H9 (cell line): ENCODE results near the gene SDK2. TPM values are rescaled to one million over a fixed set of nuclear protein-coding genes. Genes with fewer than 3 reads are reported as not detected.

Source experiments
- DNase-seq: peaks from one replicate; pipeline ENCODE4 v3.0.0-alpha.2; 2017
- H2AFZ ChIP-seq: one replicate; pipeline ENCODE4 v1.6.1; 2013; ENCODE audit warnings: mild to moderate bottlenecking, low read length, control low read depth, moderate library complexity
- H2AK5ac ChIP-seq: 2 replicates; pipeline ENCODE4 v1.6.1; 2013; ENCODE audit warnings: low read length, control low read depth, mixed read lengths; ENCODE audit not compliant: insufficient read length
- H2BK120ac ChIP-seq: one replicate; pipeline ENCODE4 v1.6.1; 2013; ENCODE audit warnings: low read depth, mild to moderate bottlenecking, low read length, control low read depth, inconsistent platforms; ENCODE audit not compliant: poor library complexity, severe bottlenecking
- H2BK12ac ChIP-seq: 2 replicates; pipeline ENCODE4 v1.6.1; 2013; ENCODE audit warnings: low read length, control low read depth, mixed read lengths, low read depth; ENCODE audit not compliant: insufficient read length
- H2BK15ac ChIP-seq: 2 replicates; pipeline ENCODE4 v1.6.1; 2013; ENCODE audit warnings: low read depth, low read length, control low read depth
- H2BK20ac ChIP-seq: one replicate; pipeline ENCODE4 v1.6.1; 2013; ENCODE audit warnings: low read depth, mild to moderate bottlenecking, low read length, control low read depth, inconsistent platforms; ENCODE audit not compliant: poor library complexity, severe bottlenecking
- H2BK5ac ChIP-seq: 2 replicates; pipeline ENCODE4 v1.6.1; 2013; ENCODE audit warnings: low read length, control low read depth, mixed read lengths; ENCODE audit not compliant: insufficient read length
- H3K14ac ChIP-seq: 2 replicates; pipeline ENCODE4 v1.6.1; 2013; ENCODE audit warnings: low read length, control low read depth; ENCODE audit not compliant: insufficient read depth
- H3K18ac ChIP-seq: 2 replicates; pipeline ENCODE4 v1.6.1; 2013; ENCODE audit warnings: low read depth, mild to moderate bottlenecking, mixed read lengths, low read length, control low read depth; ENCODE audit not compliant: insufficient read length
- H3K23ac ChIP-seq: 2 replicates; pipeline ENCODE4 v1.6.1; 2013; ENCODE audit warnings: low read length, control low read depth, mixed read lengths, low read depth; ENCODE audit not compliant: insufficient read length
- H3K23me2 ChIP-seq: 2 replicates; pipeline ENCODE4 v1.6.1; 2013; ENCODE audit warnings: low read depth, mild to moderate bottlenecking, mixed read lengths, low read length, control low read depth; ENCODE audit not compliant: insufficient read length, poor library complexity, severe bottlenecking
- H3K27ac ChIP-seq: 2 replicates; pipeline ENCODE4 v1.5.1; 2013; ENCODE audit warnings: low read length, control low read depth, mixed read lengths, low read depth; ENCODE audit not compliant: insufficient read length
- H3K27me3 ChIP-seq: 2 replicates; pipeline ENCODE4 v1.6.1; 2013; ENCODE audit warnings: low read length, control low read depth, inconsistent platforms; ENCODE audit not compliant: insufficient read depth
- H3K4ac ChIP-seq: 2 replicates; pipeline ENCODE4 v1.6.1; 2013; ENCODE audit warnings: low read depth, mild to moderate bottlenecking, control low read depth, inconsistent platforms, low read length, moderate library complexity
- H3K4me1 ChIP-seq: 2 replicates; pipeline ENCODE4 v1.6.1; 2013; ENCODE audit warnings: low read length, control low read depth, inconsistent platforms; ENCODE audit not compliant: insufficient read depth
- H3K4me2 ChIP-seq: 2 replicates; pipeline ENCODE4 v1.6.1; 2013; ENCODE audit warnings: low read length, control low read depth, mixed read lengths; ENCODE audit not compliant: insufficient read length, insufficient read depth
- H3K56ac ChIP-seq: 2 replicates; pipeline ENCODE4 v1.6.1; 2013; ENCODE audit warnings: low read depth, mild to moderate bottlenecking, mixed read lengths, low read length, control low read depth; ENCODE audit not compliant: insufficient read length
- H3K79me1 ChIP-seq: 2 replicates; pipeline ENCODE4 v1.6.1; 2013; ENCODE audit warnings: low read depth, mild to moderate bottlenecking, moderate library complexity, low read length, control low read depth, inconsistent platforms; ENCODE audit not compliant: insufficient read depth, poor library complexity, severe bottlenecking
- H3K79me2 ChIP-seq: 2 replicates; pipeline ENCODE4 v1.6.1; 2013; ENCODE audit warnings: low read length, control low read depth, inconsistent platforms; ENCODE audit not compliant: insufficient read depth
- H3K9ac ChIP-seq: 2 replicates; pipeline ENCODE4 v1.6.1; 2013; ENCODE audit warnings: low read length, control low read depth, mixed read lengths; ENCODE audit not compliant: insufficient read length; ENCODE audit errors: extremely low read depth
- H3K9me3 ChIP-seq: one replicate; pipeline ENCODE4 v1.6.1; 2013; ENCODE audit warnings: low read depth, low read length, inconsistent platforms; ENCODE audit not compliant: control insufficient read depth
- H3T11ph ChIP-seq: one replicate; pipeline ENCODE4 v1.6.1; 2013; ENCODE audit warnings: mild to moderate bottlenecking, low read length, control low read depth, inconsistent platforms
- H4K20me1 ChIP-seq: one replicate; pipeline ENCODE4 v1.6.1; 2013; ENCODE audit not compliant: control insufficient read depth, insufficient read length, insufficient read depth
- H4K5ac ChIP-seq: 2 replicates; pipeline ENCODE4 v1.6.1; 2013; ENCODE audit warnings: low read depth, mild to moderate bottlenecking, mixed read lengths, low read length, control low read depth; ENCODE audit not compliant: insufficient read length
- H4K8ac ChIP-seq: replicated peaks from 2 replicates; pipeline ENCODE4 v1.6.1; 2013; ENCODE audit warnings: low read length, control low read depth, mixed read lengths, low read depth; ENCODE audit not compliant: insufficient read length
- H4K91ac ChIP-seq: 2 replicates; pipeline ENCODE4 v1.6.1; 2013; ENCODE audit warnings: low read depth, mild to moderate bottlenecking, moderate library complexity, mixed read lengths, low read length, control low read depth; ENCODE audit not compliant: insufficient read length
- H3K27ac Mint-ChIP-seq, 3 experiments: 2 replicates in 2 of 3; 3 replicates in 1 of 3; pipeline ENCODE4 v1.8.0; 2020 to 2021; ENCODE audit warnings: mixed read lengths in 3 of 3, mild to moderate bottlenecking in 1 of 3, moderate library complexity in 1 of 3
- H3K27me3 Mint-ChIP-seq: 2 replicates; pipeline ENCODE4 v1.8.0; 2021; ENCODE audit warnings: low read depth, mild to moderate bottlenecking, moderate library complexity, mixed read lengths
- H3K36me3 Mint-ChIP-seq, 3 experiments: 2 replicates in 2 of 3; 3 replicates in 1 of 3; pipeline ENCODE4 v1.8.0; 2020 to 2021; ENCODE audit warnings: low read depth in 3 of 3, mixed read lengths in 3 of 3; ENCODE audit not compliant: insufficient read depth in 1 of 3
- H3K4me1 Mint-ChIP-seq, 2 experiments: 2 replicates each; pipeline ENCODE4 v1.8.0; 2020; ENCODE audit warnings: mixed read lengths in 2 of 2
- H3K4me3 Mint-ChIP-seq, 2 experiments: 2 replicates in 1 of 2; 3 replicates in 1 of 2; pipeline ENCODE4 v1.8.0; 2020 to 2021; ENCODE audit warnings: mild to moderate bottlenecking in 2 of 2, mixed read lengths in 2 of 2, moderate library complexity in 1 of 2
- H3K9me3 Mint-ChIP-seq, 2 experiments: 2 replicates in 1 of 2; 3 replicates in 1 of 2; pipeline ENCODE4 v1.8.0; 2020; ENCODE audit warnings: mild to moderate bottlenecking in 2 of 2, mixed read lengths in 2 of 2, moderate library complexity in 1 of 2
- WGBS: extraction: QIAGEN DNeasy Blood & Tissue Kit; methylation state at CpG from one replicate; pipeline ENCODE4 v1.1.7; 2013; ENCODE audit warnings: missing lambda C conversion rate, low lambda C conversion rate, mixed read lengths; ENCODE audit not compliant: insufficient read length; ENCODE audit errors: extremely low coverage; 5-methylcytosine and 5-hydroxymethylcytosine counted together
- total RNA-seq: library from RNA; stranded (reverse); gene quantifications from 2 replicates; pipeline ENCODE4 v1.2.1, GENCODE V29; 2021
- TF ChIP-seq, protein P1 (sequence below): fragments of 200-600 bp; sonication (generic); conservative IDR thresholded peaks from 3 replicates; pipeline ENCODE4 v1.8.0; 2021; ENCODE audit warnings: antibody characterized with exemption, mild to moderate bottlenecking

SDK2 gene
- total RNA-seq, 1 experiment from 2014 or later: 9.1 TPM

GRCh38 chr17:73622381-73622780 lies 21.9 kb downstream of the SDK2 start:
- no peak overlapping the region for H3K56ac ChIP-seq
- no peaks in the 10 kb centered on the region for H3K79me2 ChIP-seq
- H3K14ac ChIP-seq: no peak overlapping the region; the same call in 1 of the 2 replicates
- H3K23me2 ChIP-seq: no peaks in the 10 kb centered on the region
- H2BK20ac ChIP-seq: no peak overlapping the region
- H3K27ac ChIP-seq: no peak overlapping the region
- WGBS: no CpG with 5 or more reads among the region's 3 CpGs
- H3K23ac ChIP-seq: no peak overlapping the region
- H2AK5ac ChIP-seq: no peak overlapping the region
- H3K27ac Mint-ChIP-seq: no peak overlapping the region; a peak in 1 of 7 replicates
- peaks cover 9 to 37% (median 16%) of the 10 kb centered on the region in 3 experiments for H3K36me3 Mint-ChIP-seq
- H3K9me3 Mint-ChIP-seq: peaks cover 21 to 25% of the 10 kb centered on the region in 2 experiments
- no peak overlapping the region for H3K4me2 ChIP-seq
- no peak overlapping the region for H3T11ph ChIP-seq
- no peaks in the 10 kb centered on the region for H3K79me1 ChIP-seq
- no peak overlapping the region for H2AFZ ChIP-seq
- no peak overlapping the region for H4K8ac ChIP-seq
- H2BK12ac ChIP-seq: no peak overlapping the region
- H2BK15ac ChIP-seq: no peak overlapping the region
- H4K20me1 ChIP-seq: no peaks in the 10 kb centered on the region
- H2BK120ac ChIP-seq: no peak overlapping the region
- no peaks in the 10 kb centered on the region for H3K27me3 ChIP-seq
- H3K9me3 ChIP-seq: no peaks in the 10 kb centered on the region
- H2BK5ac ChIP-seq: no peak overlapping the region
- TF ChIP-seq, protein P1, sequence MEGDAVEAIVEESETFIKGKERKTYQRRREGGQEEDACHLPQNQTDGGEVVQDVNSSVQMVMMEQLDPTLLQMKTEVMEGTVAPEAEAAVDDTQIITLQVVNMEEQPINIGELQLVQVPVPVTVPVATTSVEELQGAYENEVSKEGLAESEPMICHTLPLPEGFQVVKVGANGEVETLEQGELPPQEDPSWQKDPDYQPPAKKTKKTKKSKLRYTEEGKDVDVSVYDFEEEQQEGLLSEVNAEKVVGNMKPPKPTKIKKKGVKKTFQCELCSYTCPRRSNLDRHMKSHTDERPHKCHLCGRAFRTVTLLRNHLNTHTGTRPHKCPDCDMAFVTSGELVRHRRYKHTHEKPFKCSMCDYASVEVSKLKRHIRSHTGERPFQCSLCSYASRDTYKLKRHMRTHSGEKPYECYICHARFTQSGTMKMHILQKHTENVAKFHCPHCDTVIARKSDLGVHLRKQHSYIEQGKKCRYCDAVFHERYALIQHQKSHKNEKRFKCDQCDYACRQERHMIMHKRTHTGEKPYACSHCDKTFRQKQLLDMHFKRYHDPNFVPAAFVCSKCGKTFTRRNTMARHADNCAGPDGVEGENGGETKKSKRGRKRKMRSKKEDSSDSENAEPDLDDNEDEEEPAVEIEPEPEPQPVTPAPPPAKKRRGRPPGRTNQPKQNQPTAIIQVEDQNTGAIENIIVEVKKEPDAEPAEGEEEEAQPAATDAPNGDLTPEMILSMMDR: no peak
- H3K4me1 ChIP-seq: peaks cover 8% of the 10 kb centered on the region; the same call in 1 of the 2 replicates
- no peak overlapping the region for H3K9ac ChIP-seq
- H3K27me3 Mint-ChIP-seq: no peaks in the 10 kb centered on the region; the same call in none of the 2 replicates
- H3K4ac ChIP-seq: no peak overlapping the region
- no peak overlapping the region for H4K5ac ChIP-seq
- no peak overlapping the region for H3K4me3 Mint-ChIP-seq
- H3K4me1 Mint-ChIP-seq: peaks cover 37 to 60% of the 10 kb centered on the region in 2 experiments
- DNase-seq: no peak
- H4K91ac ChIP-seq: no peak overlapping the region
- no peak overlapping the region for H3K18ac ChIP-seq
